SU-DHL-6 (cell line): ENCODE data around the gene TOLLIP.

Source experiments
- H2AFZ ChIP-seq: fragments of 200-600 bp; sonication (generic); 2 replicates; pipeline ENCODE4 v1.6.1; 2014; ENCODE audit warnings: low read depth, mild to moderate bottlenecking, moderate library complexity, mixed read lengths, antibody characterized with exemption, low read length; ENCODE audit not compliant: severe bottlenecking
- H3F3A ChIP-seq: fragments of 200-600 bp; shearing (Covaris generic); 2 replicates; pipeline ENCODE4 v1.6.0; 2016; ENCODE audit warnings: antibody characterized with exemption, mild to moderate bottlenecking; ENCODE audit not compliant: insufficient read depth
- H3K27ac ChIP-seq: fragments of 200-600 bp; sonication (generic); 2 replicates; pipeline ENCODE4 v1.5.1; 2016; ENCODE audit warnings: low read depth, mild to moderate bottlenecking, low read length, moderate library complexity, mixed read lengths
- H3K27me3 ChIP-seq: fragments of 200-600 bp; sonication (generic), shearing (Covaris generic); 2 replicates; pipeline ENCODE4 v1.6.0; 2014; ENCODE audit warnings: mild to moderate bottlenecking, low read length
- H3K36me3 ChIP-seq: fragments of 200-600 bp; sonication (generic); 2 replicates; pipeline ENCODE4 v1.6.1; 2014; ENCODE audit warnings: mild to moderate bottlenecking, low read length, mixed read lengths
- H3K4me2 ChIP-seq: fragments of 300-600, 200-600 bp; shearing (Covaris generic), sonication (generic); 2 replicates; pipeline ENCODE4 v1.6.0; 2014; ENCODE audit warnings: low read length, low read depth, mild to moderate bottlenecking; ENCODE audit not compliant: poor library complexity, severe bottlenecking
- H3K4me3 ChIP-seq: fragments of 200-600 bp; sonication (generic); 2 replicates; pipeline ENCODE4 v1.5.1; 2014; ENCODE audit warnings: antibody characterized with exemption, low read length, mild to moderate bottlenecking, mixed read lengths; ENCODE audit not compliant: insufficient read depth, poor library complexity, severe bottlenecking
- H3K79me2 ChIP-seq: fragments of 200-600 bp; sonication (generic); 2 replicates; pipeline ENCODE4 v1.6.1; 2014; ENCODE audit warnings: mild to moderate bottlenecking, low read length, moderate library complexity; ENCODE audit not compliant: insufficient read depth
- H3K9ac ChIP-seq: fragments of 200-600 bp; sonication (generic); 2 replicates; pipeline ENCODE4 v1.7.0; 2014; ENCODE audit warnings: mild to moderate bottlenecking, low read length
- H3K9me2 ChIP-seq: fragments of 200-600 bp; sonication (generic); replicated peaks from 2 replicates; pipeline ENCODE4 v1.6.1; 2014; ENCODE audit warnings: low read length; ENCODE audit not compliant: insufficient read depth
- H3K9me3 ChIP-seq: fragments of 200-600 bp; sonication (generic); 2 replicates; pipeline ENCODE4 v1.6.1; 2014; ENCODE audit warnings: low read length, mixed read lengths; ENCODE audit not compliant: insufficient read depth
- H4K20me1 ChIP-seq: fragments of 200-600 bp; sonication (generic); 2 replicates; pipeline ENCODE4 v1.6.1; 2014; ENCODE audit warnings: low read depth, mild to moderate bottlenecking, antibody characterized with exemption, low read length, moderate library complexity, mixed read lengths
- EZH2phosphoT487 ChIP-seq: fragments of 200-600 bp; sonication (generic), shearing (Covaris generic); conservative IDR thresholded peaks from 2 replicates; pipeline ENCODE4 v1.6.1; 2018; ENCODE audit warnings: mild to moderate bottlenecking, antibody characterized with exemption, low read length, moderate library complexity, mixed read lengths
- TF ChIP-seq, protein P1 (sequence below): fragments of 200-600 bp; sonication (generic); IDR thresholded peaks from one replicate; pipeline ENCODE4 v1.5.1; 2017; ENCODE audit warnings: antibody characterized with exemption, mild to moderate bottlenecking, low read length, moderate library complexity; ENCODE audit not compliant: insufficient read depth, poor library complexity, severe bottlenecking

Gene TOLLIP

GRCh38 chr11:1292018-1292643 lies 17.3 kb downstream of the TOLLIP start:
- no peak for TF ChIP-seq EZH2phosphoT487
- TF ChIP-seq, protein P1, sequence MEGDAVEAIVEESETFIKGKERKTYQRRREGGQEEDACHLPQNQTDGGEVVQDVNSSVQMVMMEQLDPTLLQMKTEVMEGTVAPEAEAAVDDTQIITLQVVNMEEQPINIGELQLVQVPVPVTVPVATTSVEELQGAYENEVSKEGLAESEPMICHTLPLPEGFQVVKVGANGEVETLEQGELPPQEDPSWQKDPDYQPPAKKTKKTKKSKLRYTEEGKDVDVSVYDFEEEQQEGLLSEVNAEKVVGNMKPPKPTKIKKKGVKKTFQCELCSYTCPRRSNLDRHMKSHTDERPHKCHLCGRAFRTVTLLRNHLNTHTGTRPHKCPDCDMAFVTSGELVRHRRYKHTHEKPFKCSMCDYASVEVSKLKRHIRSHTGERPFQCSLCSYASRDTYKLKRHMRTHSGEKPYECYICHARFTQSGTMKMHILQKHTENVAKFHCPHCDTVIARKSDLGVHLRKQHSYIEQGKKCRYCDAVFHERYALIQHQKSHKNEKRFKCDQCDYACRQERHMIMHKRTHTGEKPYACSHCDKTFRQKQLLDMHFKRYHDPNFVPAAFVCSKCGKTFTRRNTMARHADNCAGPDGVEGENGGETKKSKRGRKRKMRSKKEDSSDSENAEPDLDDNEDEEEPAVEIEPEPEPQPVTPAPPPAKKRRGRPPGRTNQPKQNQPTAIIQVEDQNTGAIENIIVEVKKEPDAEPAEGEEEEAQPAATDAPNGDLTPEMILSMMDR, result no peak
- H3K9me2 ChIP-seq, result no peaks in the 10 kb centered on the region
- H3K79me2 ChIP-seq, result 0 out of 2 replicates have a peak, but pooled peaks cover under 1% of the 10 kb centered on the region
- H2AFZ ChIP-seq, result no peak overlapping the region
- no peak overlapping the region for H3K4me3 ChIP-seq
- H3K4me2 ChIP-seq, result no peak overlapping the region
- H3K27ac ChIP-seq, result no peak overlapping the region
- no peaks in the 10 kb centered on the region for H3K27me3 ChIP-seq
- H3K36me3 ChIP-seq, result no peaks in the 10 kb centered on the region
- H3F3A ChIP-seq, result no peaks in the 10 kb centered on the region
- no peak overlapping the region for H3K9ac ChIP-seq
- H3K9me3 ChIP-seq, result no peaks in the 10 kb centered on the region
- H4K20me1 ChIP-seq, result no peaks in the 10 kb centered on the region

- Histone ChIP-seq H3K9ac (no peak overlapping the region), H4K20me1 (no peaks in the 10 kb centered on the region), H3K9me3 (no peaks in the 10 kb centered on the region), H3K4me3 (no peak overlapping the region), H3K27ac (no peak overlapping the region), H2AFZ (no peak overlapping the region), H3K79me2 (no peaks in the 10 kb centered on the region), H3K9me2 (no peaks in the 10 kb centered on the region), H3K36me3 (no peaks in the 10 kb centered on the region), H3K4me2 (no peak overlapping the region), H3F3A (no peaks in the 10 kb centered on the region), H3K27me3 (no peaks in the 10 kb centered on the region)
- TF ChIP-seq EZH2phosphoT487, result no peak
These were observed 18.0 kb downstream of the TOLLIP start for GRCh38 chr11:1291295-1292017.

DNA sequence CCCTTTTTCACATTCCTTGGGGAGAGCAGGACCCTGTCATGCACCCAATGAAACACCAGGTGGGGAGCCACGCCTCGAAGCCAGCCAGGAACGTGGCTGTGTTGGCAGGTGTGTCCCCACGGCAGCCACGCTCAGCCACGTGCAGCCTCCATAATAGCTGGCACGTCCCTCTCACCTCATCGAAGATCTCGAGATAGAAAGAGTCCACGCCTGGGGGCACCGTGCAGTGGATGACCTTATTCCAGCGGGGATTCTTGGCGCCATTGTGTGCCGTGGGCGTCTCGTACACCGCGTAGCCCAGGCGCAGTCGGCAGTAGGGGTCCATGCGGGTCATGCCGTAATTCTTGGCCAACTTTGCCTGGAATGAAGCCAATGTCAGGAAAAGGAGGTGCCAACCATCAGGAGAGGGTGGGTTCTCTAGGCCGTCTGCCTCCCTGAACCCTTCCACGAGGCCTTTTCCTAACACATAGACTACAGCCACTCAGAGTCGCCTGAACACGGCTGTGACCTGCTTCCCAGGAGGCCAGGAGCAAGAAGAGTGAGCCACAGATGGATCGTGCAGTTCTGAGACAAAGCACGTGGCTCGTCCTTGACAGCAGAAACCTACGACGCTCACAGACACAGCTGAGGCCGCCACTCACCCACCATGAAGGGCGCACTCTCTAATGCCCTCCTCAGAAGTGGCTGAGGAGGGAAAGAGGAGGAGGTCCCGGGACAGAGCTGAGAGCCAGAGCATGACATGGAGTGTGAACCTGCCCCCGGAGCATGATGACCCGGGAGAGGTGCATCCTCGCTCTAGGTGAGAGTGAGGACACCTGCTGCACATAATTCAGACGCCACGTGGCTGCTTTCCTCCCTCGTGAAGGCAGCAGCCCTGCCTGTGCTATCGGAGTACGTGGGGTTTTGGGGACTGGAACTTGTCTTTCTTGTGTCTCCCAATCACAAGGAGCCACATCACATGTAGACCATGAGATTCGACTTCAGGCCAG lies 19.1 kb downstream of the TOLLIP start:
- Histone ChIP-seq H3K4me3 (no peak overlapping the region), H3K9me3 (no peaks in the 10 kb centered on the region), H3K27ac (no peak overlapping the region), H3K4me2 (no peak overlapping the region), H2AFZ (no peak overlapping the region), H3K9me2 (no peaks in the 10 kb centered on the region), H3K36me3 (no peaks in the 10 kb centered on the region), H3K27me3 (no peaks in the 10 kb centered on the region), H3K9ac (no peak overlapping the region), H3F3A (no peaks in the 10 kb centered on the region), H3K79me2 (no peaks in the 10 kb centered on the region), H4K20me1 (no peaks in the 10 kb centered on the region)
- TF ChIP-seq, protein P1, result no peak
- no peak for TF ChIP-seq EZH2phosphoT487
